Measurements from ENCODE around the gene ARL15.

DNA sequence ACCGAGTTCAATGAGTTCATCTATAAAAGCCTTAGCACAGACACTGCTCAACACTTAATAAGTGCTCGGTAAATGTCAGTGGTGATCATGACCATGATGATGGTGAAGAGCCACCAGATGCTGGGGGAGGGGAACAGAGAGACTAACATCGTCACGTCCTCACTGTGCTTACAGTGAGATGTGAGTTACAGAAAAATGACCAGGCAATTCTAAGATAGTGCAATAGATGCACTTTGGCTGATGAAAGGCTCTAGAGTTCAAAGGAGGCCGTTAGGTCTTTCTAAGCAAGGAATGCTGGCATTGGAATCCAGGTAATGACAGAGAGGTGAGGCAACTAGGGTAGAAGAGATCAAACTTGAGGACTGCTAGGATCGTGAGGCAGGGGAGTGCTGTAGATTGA is 36.7 kb downstream of the ARL15 start:
- TF ChIP-seq CTCF (IDR thresholded peaks at IDR 0.05; ENCODE audit: extremely low read depth in 1 of 2, insufficient read depth in 1 of 2, low read depth in 1 of 2, low read length in 2 of 2) (no peak), POLR2AphosphoS5 (IDR thresholded peaks at IDR 0.05; ENCODE audit: insufficient read depth, low read depth, low read length) (no peak), MAX (IDR thresholded peaks at IDR 0.05; ENCODE audit: insufficient read depth, insufficient read length) (no peak), POLR2A (IDR thresholded peaks at IDR 0.05; ENCODE audit: low read depth, low read length) (no peak), JUN (IDR thresholded peaks at IDR 0.05; ENCODE audit: borderline replicate concordance, insufficient read depth, insufficient read length, low read depth) (no peak), EZH2 (IDR thresholded peaks at IDR 0.05; ENCODE audit: borderline replicate concordance, low read depth, low read length, severe bottlenecking) (no peak), MYC (IDR thresholded peaks at IDR 0.05; ENCODE audit: low read depth, low read length) (no peak), GATA2 (IDR thresholded peaks at IDR 0.05; ENCODE audit: insufficient read depth, insufficient read length, low read depth, low read length) (no peak)

Data from endothelial cell of umbilical vein (primary cell).